ENCODE results near the gene IGFLR1. TPM values are rescaled to one million over a fixed set of nuclear protein-coding genes. Genes with fewer than 3 reads are reported as not detected.
A peak's percentile ranks its signal among the peaks of the same experiment; 100 is the strongest.

IGFLR1 gene
- total RNA-seq, 1 donor from 2014 or later = 2.4 TPM

DNA sequence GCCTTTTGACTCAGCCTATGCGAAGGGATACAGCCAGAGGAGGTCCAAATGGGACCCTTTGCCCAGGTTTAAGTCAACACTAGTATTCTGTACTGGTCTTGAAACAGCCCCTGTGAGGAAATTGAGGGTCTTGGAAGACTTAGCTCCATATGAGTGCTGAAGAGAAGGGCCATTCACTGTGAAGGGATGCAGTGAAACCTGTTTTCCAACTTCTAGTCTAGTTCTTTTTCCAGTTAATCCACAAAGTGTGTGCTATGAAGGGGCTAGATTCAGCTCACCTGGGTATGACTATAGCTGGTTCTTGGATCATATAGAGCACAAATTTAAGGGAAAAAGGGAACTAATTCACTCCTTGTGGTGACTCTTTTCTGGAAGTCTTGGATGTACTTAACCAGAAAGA is 33.9 kb downstream of the IGFLR1 start:
- Histone ChIP-seq H4K20me1 (ENCODE audit: insufficient read depth, low read length) (no peaks in the 10 kb centered on the region), H2AFZ (ENCODE audit: low read depth, low read length) (no peak overlapping the region), H3K4me2 (ENCODE audit: low read length) (no peak overlapping the region), H3K9me3 (ENCODE audit: insufficient read depth, low read depth, low read length) (no peaks in the 10 kb centered on the region), H3K27me3 (ENCODE audit: insufficient read depth, low read length) (no peaks in the 10 kb centered on the region), H3K4me3 (ENCODE audit: insufficient read depth, low read depth, low read length) (no peak overlapping the region), H3K4me1 (ENCODE audit: insufficient read depth, low read length) (no peaks in the 10 kb centered on the region), H3K36me3 (ENCODE audit: insufficient read depth, low read length) (no peaks in the 10 kb centered on the region), H3K79me2 (ENCODE audit: insufficient read depth, low read length) (no peaks in the 10 kb centered on the region), H3K27ac (ENCODE audit: low read depth, low read length) (no peak overlapping the region), H3K9ac (ENCODE audit: low read length) (no peak overlapping the region)
- H3K27me3 Mint-ChIP-seq (ENCODE audit: low read depth, unreplicated experiment) = peaks cover 12% of the 10 kb centered on the region
- no peak for FAIRE-seq
- H3K9me3 Mint-ChIP-seq (ENCODE audit: unreplicated experiment) = peaks cover 2% of the 10 kb centered on the region
- H3K27ac Mint-ChIP-seq (ENCODE audit: unreplicated experiment) = no peak overlapping the region
- no peaks in the 10 kb centered on the region for H3K4me1 Mint-ChIP-seq (ENCODE audit: low read depth, unreplicated experiment)
- no peak for TF ChIP-seq EZH2 (IDR thresholded peaks at IDR 0.05; ENCODE audit: insufficient read depth, low read length)
- TF ChIP-seq, protein P1, sequence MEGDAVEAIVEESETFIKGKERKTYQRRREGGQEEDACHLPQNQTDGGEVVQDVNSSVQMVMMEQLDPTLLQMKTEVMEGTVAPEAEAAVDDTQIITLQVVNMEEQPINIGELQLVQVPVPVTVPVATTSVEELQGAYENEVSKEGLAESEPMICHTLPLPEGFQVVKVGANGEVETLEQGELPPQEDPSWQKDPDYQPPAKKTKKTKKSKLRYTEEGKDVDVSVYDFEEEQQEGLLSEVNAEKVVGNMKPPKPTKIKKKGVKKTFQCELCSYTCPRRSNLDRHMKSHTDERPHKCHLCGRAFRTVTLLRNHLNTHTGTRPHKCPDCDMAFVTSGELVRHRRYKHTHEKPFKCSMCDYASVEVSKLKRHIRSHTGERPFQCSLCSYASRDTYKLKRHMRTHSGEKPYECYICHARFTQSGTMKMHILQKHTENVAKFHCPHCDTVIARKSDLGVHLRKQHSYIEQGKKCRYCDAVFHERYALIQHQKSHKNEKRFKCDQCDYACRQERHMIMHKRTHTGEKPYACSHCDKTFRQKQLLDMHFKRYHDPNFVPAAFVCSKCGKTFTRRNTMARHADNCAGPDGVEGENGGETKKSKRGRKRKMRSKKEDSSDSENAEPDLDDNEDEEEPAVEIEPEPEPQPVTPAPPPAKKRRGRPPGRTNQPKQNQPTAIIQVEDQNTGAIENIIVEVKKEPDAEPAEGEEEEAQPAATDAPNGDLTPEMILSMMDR (IDR thresholded peaks at IDR 0.05; ENCODE audit: insufficient read depth, low read depth, low read length) = no peak
- H3K4me3 Mint-ChIP-seq (ENCODE audit: unreplicated experiment) = no peak overlapping the region
- no peak for DNase-seq (ENCODE audit: low read depth)
- H3K36me3 Mint-ChIP-seq (ENCODE audit: low read depth, unreplicated experiment) = peaks cover 3% of the 10 kb centered on the region

- FAIRE-seq (no peak), DNase-seq (ENCODE audit: low read depth) (peak; percentile 46)
- Histone ChIP-seq H3K27me3 (ENCODE audit: insufficient read depth, low read length) (no peaks in the 10 kb centered on the region), H3K4me3 (ENCODE audit: insufficient read depth, low read depth, low read length) (no peak within 1 kb of the TSS), H2AFZ (ENCODE audit: low read depth, low read length) (no peak within 1 kb of the TSS), H3K36me3 (ENCODE audit: insufficient read depth, low read length) (no peaks in the 10 kb centered on the region), H3K79me2 (ENCODE audit: insufficient read depth, low read length) (no peaks in the 10 kb centered on the region), H3K9me3 (ENCODE audit: insufficient read depth, low read depth, low read length) (no peaks in the 10 kb centered on the region), H3K9ac (ENCODE audit: low read length) (no peak within 1 kb of the TSS), H3K4me1 (ENCODE audit: insufficient read depth, low read length) (peaks cover 6% of the 10 kb centered on the region), H4K20me1 (ENCODE audit: insufficient read depth, low read length) (no peaks in the 10 kb centered on the region), H3K27ac (ENCODE audit: low read depth, low read length) (no peak within 1 kb of the TSS), H3K4me2 (ENCODE audit: low read length) (no peak within 1 kb of the TSS)
- H3K9me3 Mint-ChIP-seq (ENCODE audit: unreplicated experiment) = peaks cover 2% of the 10 kb centered on the region
- peaks cover 18% of the 10 kb centered on the region for H3K27me3 Mint-ChIP-seq (ENCODE audit: low read depth, unreplicated experiment)
- H3K27ac Mint-ChIP-seq (ENCODE audit: unreplicated experiment) = no peak within 1 kb of the TSS
- no peak within 1 kb of the TSS for H3K4me3 Mint-ChIP-seq (ENCODE audit: unreplicated experiment)
- no peaks in the 10 kb centered on the region for H3K36me3 Mint-ChIP-seq (ENCODE audit: low read depth, unreplicated experiment)
- H3K4me1 Mint-ChIP-seq (ENCODE audit: low read depth, unreplicated experiment) = peaks cover 2% of the 10 kb centered on the region
- TF ChIP-seq, protein P1 (IDR thresholded peaks at IDR 0.05; ENCODE audit: insufficient read depth, low read depth, low read length) = no peak
- no peak for TF ChIP-seq EZH2 (IDR thresholded peaks at IDR 0.05; ENCODE audit: insufficient read depth, low read length)
Observed at GRCh38 chr19:35704218-35704617, 38.0 kb downstream of the IGFLR1 start, which contains the start of gene ZBTB32. ZBTB32 (plus strand) TSS chr19:35704558; CDS start chr19:35714627, 10,069 bp downstream.

DNA sequence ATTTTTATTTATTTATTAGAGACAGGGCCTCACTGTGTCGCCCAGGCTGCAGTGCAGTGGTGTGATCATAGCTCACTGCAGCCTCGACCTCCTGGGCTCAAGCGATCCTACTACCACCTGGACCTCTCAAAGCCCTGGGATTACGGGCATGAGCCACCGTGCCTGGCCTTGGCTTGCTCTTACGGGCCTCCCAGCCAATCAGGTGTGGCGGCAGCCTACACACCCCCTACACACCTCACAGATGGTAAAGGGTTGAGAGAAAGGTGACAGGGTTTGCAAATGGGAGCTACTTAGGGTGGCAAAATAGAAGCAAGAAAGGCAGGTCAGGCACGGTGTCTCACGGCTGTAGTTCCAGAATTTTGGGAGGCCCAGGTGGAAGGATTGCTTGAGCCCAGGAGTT is 38.9 kb downstream of the IGFLR1 start:
- Mint-ChIP-seq H3K27ac (ENCODE audit: unreplicated experiment) (no peak overlapping the region), H3K9me3 (ENCODE audit: unreplicated experiment) (peaks cover 2% of the 10 kb centered on the region), H3K4me1 (ENCODE audit: low read depth, unreplicated experiment) (peaks cover 2% of the 10 kb centered on the region), H3K27me3 (ENCODE audit: low read depth, unreplicated experiment) (peaks cover 24% of the 10 kb centered on the region), H3K4me3 (ENCODE audit: unreplicated experiment) (no peak overlapping the region), H3K36me3 (ENCODE audit: low read depth, unreplicated experiment) (no peaks in the 10 kb centered on the region)
- Histone ChIP-seq H4K20me1 (ENCODE audit: insufficient read depth, low read length) (no peaks in the 10 kb centered on the region), H3K9ac (ENCODE audit: low read length) (no peak overlapping the region), H2AFZ (ENCODE audit: low read depth, low read length) (no peak overlapping the region), H3K27me3 (ENCODE audit: insufficient read depth, low read length) (no peaks in the 10 kb centered on the region), H3K4me1 (ENCODE audit: insufficient read depth, low read length) (peaks cover 6% of the 10 kb centered on the region), H3K27ac (ENCODE audit: low read depth, low read length) (no peak overlapping the region), H3K79me2 (ENCODE audit: insufficient read depth, low read length) (no peaks in the 10 kb centered on the region), H3K4me2 (ENCODE audit: low read length) (no peak overlapping the region), H3K9me3 (ENCODE audit: insufficient read depth, low read depth, low read length) (no peaks in the 10 kb centered on the region), H3K4me3 (ENCODE audit: insufficient read depth, low read depth, low read length) (no peak overlapping the region), H3K36me3 (ENCODE audit: insufficient read depth, low read length) (no peaks in the 10 kb centered on the region)
- TF ChIP-seq, protein P1 (IDR thresholded peaks at IDR 0.05; ENCODE audit: insufficient read depth, low read depth, low read length) = no peak
- no peak for TF ChIP-seq EZH2 (IDR thresholded peaks at IDR 0.05; ENCODE audit: insufficient read depth, low read length)
- no peak for FAIRE-seq
- DNase-seq (ENCODE audit: low read depth) = no peak

Data from astrocyte (in vitro differentiated cells and primary cell).